DMS53 treated with DMSO at 0.1 percent for 48 hours (cell line): ENCODE measurements around the gene UHRF1.
"Not testable (repeated sequence)": the region's sequence is repeated elsewhere in the genome, so short reads cannot be mapped to it uniquely, and the experiment has no call there.

Source experiments
- DNase-seq: peaks from one replicate; lab custom pipeline; 2025; ENCODE audit not compliant: unreplicated experiment; lab: John Stamatoyannopoulos, UW

Gene UHRF1

GRCh38 chr19:4897146-4897545 is 12.2 kb upstream of the UHRF1 start:
- DNase-seq = no peak

GRCh38 chr19:4900879-4901278 is 8.4 kb upstream of the UHRF1 start:
- DNase-seq = not testable (repeated sequence)

GRCh38 chr19:4902796-4903195 is 6.5 kb upstream of the UHRF1 start, which contains the start of gene ARRDC5:
ARRDC5 (minus strand) TSS chr19:4902896; CDS start chr19:4902825, 71 bp downstream.
- DNase-seq = no peak

- DNase-seq = no peak
These were observed 4.8 kb upstream of the UHRF1 start for GRCh38 chr19:4904481-4904880.

- no peak for DNase-seq
These were observed 2.3 kb upstream of the UHRF1 start for GRCh38 chr19:4906963-4907362.

GRCh38 chr19:4908360-4908759 is 941 bp upstream of the UHRF1 start:
- no peak for DNase-seq

GRCh38 chr19:4908781-4909155 is 533 bp upstream of the UHRF1 start:
- DNase-seq = no peak

GRCh38 chr19:4909897-4910593 is 744 bp downstream of the UHRF1 start:
- DNase-seq = peak; percentile 73

GRCh38 chr19:4910594-4911281 is 1.4 kb downstream of the UHRF1 start:
- DNase-seq = no peak

GRCh38 chr19:4911314-4911713 is 2.0 kb downstream of the UHRF1 start:
- DNase-seq = no peak

- DNase-seq = no peak
These were observed 2.7 kb downstream of the UHRF1 start for GRCh38 chr19:4911786-4912672.

GRCh38 chr19:4913996-4914735 is 4.9 kb downstream of the UHRF1 start:
- no peak for DNase-seq

- DNase-seq = no peak
These were observed 5.6 kb downstream of the UHRF1 start for GRCh38 chr19:4914736-4915501.

GRCh38 chr19:4916292-4917082 is 7.2 kb downstream of the UHRF1 start:
- no peak for DNase-seq

- no peak for DNase-seq
These were observed 13.4 kb downstream of the UHRF1 start for GRCh38 chr19:4922530-4923275.

GRCh38 chr19:4923276-4923747 is 14.0 kb downstream of the UHRF1 start:
- no peak for DNase-seq

- DNase-seq = no peak
These were observed 19.9 kb downstream of the UHRF1 start for GRCh38 chr19:4929186-4929585.

- no peak for DNase-seq
These were observed 21.4 kb downstream of the UHRF1 start for GRCh38 chr19:4930664-4931063.

- no peak for DNase-seq
These were observed 23.4 kb downstream of the UHRF1 start for GRCh38 chr19:4932711-4933110.
